NCI-H2196 treated with DMSO at 0.1 percent for 48 hours (cell line): ENCODE measurements around the gene ATP6V0E2.
A peak's percentile ranks its signal among the peaks of the same experiment; 100 is the strongest.

ENCODE experiments used
- DNase-seq: peaks from one replicate; lab custom pipeline; 2025; ENCODE audit not compliant: unreplicated experiment; lab: John Stamatoyannopoulos, UW

Gene ATP6V0E2

DNA sequence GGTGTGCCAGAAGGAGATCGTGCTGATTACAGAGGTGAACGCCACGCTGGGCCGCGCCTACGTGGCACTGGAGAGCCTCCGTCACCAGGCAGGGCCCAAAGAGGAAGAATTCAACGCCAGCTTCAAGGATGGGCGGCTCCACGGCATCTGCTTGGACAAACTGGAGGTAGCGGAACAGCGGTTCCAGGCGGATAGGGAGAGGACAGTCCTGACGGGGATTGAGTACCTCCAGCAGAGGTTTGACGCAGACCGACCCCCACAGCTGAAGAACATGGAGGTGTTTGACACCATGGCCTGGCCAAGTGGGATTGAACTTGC is 12.1 kb upstream of the ATP6V0E2 start:
- no peak for DNase-seq

DNA sequence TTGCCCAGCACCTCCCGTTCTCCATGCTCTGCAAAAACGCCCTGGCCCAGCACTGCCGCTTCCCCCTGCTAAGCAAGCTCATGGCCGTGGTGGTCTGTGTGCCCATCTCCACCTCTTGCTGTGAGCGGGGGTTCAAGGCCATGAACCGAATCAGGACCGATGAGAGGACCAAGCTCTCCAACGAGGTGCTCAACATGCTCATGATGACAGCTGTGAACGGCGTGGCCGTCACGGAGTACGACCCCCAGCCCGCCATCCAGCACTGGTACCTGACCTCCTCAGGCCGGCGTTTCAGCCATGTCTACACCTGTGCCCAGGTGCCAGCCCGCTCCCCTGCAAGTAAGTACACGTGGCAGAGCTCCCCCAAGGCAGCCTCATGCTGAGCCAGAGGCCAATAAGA is 11.6 kb upstream of the ATP6V0E2 start:
- DNase-seq: no peak

DNA sequence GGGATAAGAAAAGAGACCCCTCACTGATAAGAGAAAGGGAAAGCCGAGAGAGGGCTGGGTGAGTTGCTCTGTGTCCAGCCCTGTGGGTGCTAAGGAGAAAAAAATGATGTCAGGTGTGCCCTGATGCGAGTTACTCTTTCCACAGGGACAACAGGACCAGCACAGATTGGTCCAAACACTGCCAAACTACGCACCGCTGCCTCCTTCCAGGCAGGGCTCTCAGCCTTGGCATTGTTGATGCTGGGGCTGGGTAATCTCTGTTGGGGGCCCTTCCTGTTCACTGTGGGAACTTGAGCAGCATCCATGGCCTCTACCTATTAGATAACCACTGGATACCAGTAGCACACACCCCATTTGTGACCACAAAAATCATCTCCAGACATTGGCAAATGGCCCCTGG is 10.3 kb upstream of the ATP6V0E2 start:
- DNase-seq: no peak

DNA sequence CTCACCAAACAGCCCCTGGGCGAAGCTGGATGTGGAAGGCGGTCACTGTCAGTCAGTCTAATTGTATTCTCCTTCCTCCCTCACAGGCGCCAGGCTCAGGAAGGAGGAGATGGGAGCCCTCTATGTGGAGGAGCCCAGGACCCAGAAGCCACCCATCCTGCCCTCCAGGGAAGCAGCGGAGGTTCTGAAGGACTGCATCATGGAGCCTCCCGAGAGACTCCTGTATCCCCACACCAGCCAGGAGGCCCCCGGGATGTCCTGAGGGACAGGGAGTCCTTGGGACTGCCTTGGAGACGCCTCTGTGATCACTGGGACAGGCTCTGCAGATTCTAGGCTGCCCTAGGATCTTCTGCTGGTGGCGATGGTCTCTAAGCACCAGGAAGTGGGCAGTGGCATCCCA is 9.7 kb upstream of the ATP6V0E2 start:
- no peak for DNase-seq

DNA sequence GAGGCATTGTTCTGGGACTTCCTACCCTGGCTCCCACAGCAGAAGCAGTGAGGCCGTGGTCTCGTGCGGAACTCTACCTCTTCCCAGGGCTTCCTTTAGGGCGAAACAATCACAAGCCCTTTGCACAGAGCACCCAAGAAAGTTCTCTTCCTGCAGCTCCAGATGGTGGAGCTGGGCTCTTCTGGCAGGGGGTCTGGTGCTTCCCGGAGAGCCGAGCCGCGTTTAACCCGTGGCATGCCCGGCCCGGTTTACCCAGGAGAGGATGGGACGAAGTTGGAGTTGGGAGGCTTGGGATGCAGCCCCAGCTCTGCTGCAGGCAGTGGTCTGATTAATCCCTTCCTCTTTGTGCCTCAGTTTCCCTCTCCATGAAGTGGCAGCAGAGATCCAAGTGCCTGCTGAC is 9.0 kb upstream of the ATP6V0E2 start:
- no peak for DNase-seq

DNA sequence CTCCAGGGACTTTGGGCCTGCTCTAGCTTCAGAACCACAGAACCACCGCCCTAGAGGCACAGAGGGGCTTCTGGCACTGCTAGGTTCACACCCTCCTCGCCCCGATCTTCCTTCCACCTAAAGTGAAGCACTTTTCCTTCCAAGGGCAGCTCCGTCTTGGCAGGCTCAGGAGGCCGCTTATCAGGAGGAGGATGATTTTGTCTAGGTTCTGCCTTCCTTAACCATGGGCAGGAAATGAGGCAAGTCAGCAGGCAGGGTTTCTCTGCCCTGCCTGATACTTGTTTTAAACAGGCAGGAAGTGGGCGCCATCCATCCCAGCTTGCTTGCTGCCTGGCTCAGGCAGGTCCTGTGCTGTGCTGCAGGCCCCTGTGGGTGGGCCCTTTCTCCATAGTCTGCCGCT is 8.3 kb upstream of the ATP6V0E2 start:
- no peak for DNase-seq

DNA sequence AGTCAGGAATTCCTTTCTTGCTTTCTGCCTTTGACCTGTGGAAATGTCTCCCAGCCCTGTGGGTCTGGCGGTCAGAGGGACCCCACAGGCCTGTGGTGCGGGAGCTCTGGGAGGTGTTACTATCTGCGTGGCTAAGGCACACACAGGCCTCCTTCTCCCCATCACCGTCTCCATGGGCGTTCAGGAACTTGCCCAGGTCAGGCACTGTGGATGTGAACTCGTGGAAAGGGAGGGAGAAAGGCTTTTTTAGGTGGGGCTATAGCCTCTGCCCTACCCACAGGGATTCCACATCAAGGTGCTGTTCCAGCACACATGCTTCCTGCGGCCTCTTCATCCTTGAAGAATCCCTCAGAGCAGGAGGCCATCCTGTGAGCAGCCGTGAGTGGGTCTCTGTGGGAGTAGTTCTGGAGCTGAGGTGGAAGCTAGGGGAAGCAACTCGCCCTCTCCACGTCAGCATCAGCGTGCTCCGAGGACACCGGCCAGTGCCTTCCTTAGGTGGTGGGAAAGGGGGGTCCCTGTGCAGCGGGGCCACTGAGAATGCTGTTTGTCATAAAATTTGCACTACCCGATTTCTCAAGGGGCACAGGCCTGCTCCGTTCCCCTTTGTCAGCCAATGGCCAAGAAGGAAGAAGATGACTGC is 7.5 kb upstream of the ATP6V0E2 start:
- no peak for DNase-seq

DNA sequence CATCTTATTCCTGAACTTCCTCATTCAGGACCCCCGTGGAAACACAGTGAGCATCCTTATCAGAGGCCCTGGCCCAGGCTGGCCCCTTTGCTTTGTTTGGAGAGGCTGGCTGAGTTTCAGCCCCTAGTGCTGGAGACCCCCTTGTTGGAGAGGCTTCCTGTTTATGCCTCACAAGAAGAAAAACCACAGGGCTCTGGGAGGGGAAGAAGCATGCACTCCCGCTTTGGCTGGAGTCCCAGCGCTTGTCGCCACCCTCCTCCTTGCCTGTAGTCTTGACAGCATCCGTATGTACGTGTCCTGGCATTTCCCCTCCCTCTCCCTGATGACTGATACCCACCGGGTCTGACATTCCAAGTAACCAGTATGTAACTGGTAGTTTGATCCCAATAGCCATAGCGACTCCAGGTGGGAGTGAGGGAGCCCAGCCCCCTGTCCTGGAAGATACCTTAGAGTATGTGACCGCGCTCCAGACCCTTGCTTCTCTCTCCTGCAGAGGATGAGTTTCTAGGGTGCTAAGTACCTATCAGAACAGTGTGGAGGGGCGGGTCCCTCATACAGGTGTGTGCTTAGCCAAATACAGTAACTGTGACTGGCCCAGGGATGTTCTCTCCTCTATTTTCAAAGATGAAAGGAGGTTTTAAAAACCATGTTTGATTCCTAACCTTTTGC is 6.9 kb upstream of the ATP6V0E2 start:
- DNase-seq: no peak

DNA sequence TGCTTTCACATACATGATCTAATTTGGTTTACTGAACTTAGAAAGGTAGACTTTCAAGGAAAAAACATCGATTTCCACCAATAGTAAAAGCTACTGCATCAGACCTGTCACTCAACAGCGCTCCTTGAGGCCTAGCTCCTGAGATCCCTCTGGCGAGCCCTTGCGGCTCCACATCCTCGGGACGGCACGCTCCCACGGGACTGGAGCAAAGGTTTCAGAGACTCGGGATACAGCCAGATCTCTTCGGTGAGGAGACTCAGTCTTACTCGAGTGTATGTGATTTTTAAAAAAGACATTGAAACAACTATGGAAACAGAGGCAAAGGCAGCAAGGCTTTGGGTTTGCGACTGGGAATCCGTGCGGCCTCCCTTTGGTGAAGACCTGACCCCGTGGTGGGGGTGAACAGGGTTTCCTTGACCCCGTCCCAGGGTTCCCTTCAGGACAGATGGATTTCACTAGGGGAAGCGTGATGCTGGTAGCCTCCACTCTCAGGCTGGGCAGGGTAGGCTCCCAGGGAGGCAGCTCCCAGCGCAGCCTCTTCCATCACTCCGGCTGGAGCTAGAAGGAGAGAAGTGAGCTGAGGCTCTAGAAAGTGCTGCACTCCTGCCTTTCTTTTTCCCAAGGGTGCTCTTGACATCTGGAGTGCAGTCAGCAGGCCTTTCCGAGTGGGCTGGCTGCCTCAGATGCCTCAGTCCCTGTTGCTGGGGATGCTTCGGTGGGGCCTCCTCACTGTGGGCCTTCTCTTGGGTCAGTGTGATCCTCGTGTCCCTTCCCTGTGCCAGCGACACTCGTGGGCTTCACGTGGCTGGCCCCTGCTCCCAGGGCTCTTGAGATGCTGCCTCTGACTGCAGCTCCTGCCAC is 5.8 kb upstream of the ATP6V0E2 start:
- DNase-seq: no peak

DNA sequence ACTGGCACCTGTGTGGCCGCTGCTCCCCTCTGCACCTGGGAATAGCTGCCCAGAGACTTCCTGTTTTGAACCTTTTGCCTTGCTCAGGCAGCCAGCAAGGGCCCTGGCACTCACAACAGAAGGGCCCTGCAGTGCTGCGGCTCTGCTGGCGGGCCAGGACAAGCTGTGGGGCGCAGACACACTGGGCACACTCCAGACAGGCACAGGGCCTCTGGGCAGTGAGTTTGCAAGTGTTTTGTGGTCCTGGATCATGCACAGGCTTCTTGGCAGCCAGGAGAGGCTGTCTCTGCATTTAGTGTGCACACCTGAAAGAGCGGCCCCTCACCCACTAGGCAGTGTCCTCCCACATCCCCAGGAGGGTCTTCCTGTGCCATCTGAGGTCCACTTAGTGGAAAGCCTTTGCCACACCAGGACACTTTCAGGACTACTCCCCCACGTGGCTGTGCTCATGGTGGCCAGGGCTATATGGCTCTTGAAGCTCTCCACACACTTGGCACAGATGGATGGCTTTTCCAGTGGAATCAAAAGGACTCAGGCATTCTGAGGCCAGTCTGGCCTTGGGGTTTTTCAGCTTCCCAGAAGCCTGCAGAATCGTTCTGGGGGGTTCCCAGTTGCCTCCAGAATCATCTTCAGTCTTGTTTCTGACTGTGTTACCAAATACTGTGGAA is 5.0 kb upstream of the ATP6V0E2 start:
- DNase-seq: no peak

DNA sequence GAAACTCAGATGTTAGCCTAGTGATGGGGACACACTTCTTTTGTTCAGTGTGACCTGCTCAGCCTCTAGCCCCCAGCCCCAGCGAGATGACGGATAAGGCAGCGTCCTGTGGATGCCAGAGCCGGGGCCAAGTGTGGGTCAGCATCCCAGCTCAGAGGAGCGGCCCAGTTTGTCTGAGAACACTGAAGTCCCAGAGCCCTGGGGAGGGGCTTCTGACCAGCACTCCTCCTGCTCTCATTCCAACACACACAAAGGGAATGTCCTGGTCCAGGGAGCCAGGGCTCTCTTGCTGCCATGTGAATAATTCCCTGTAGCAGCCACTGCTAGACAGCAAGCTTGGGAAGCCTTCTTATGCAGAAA is 4.5 kb upstream of the ATP6V0E2 start:
- no peak for DNase-seq

DNA sequence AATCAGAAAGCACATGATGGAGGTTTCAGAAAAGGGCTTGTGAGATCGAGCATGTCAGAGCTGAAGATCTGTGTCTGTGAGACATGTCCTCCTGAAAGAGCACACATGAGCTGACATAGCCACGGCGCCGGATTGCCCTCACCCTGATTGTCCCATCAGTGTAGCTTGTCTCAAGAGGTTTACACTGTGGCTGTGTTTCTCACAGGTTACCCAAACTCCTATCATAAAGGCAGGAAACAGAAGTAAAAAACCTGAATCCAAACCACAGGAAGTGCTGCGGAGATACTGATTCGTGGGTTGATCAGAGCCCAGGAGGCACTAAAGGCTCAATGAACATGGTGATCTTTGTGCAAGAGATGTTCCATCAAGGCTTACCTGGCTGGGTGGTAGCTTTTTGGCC is 3.9 kb upstream of the ATP6V0E2 start:
- no peak for DNase-seq

DNA sequence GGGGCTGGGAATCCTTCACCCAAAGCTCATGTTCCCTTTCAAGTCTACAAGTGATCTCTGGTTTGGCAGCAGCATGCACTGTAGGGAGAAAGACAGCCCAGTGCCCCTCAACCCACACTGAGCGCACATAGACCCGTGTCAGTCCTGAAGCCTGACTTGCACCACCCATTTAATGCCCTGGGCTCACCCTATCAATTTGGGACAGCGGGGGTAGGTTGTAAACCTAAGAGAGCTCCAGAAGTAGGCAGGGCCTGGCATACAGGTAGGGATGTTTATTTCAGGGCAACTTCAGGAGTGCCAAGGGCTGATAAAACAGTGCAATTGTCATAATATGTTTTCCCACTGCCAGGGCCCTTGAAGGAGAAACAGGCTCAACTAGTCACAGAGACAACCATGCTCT is 3.5 kb upstream of the ATP6V0E2 start:
- DNase-seq: no peak

DNA sequence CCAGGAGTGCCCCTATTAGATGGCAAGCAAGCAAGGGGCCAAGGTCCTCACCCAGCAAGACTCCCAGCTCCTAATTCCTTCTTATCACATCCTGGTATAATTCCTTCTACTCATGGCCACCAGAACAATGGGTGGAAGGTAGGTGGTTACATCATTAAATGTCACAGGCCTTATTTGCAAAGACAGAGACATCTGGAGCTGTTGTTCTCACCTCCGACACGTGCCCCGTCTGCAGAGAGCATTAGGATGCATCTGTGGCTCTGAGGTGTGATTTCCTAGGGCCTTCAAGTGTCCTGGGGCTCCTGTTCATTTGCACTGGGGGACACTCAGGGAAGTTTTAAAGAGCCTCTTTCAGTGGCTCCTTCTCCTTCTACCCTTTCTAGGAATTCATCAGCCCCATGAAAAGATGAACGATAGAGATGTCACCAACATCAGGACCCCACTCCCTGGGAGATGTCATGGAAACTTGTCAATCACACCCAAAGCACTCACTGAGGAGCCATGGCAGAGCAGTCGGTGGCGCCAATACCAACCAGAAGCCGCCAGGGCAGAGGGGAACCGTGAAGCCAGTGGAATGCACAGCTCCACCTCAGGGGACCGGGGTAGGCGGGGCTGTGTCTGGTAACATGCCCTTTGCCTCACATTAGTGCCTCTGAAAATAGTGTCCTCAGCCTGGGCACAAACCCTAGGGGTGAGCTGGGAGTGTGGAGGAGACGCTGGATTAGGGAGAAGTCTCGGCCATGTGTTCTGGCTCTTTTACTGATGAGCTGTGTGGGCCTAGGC is 2.9 kb upstream of the ATP6V0E2 start:
- DNase-seq: no peak

DNA sequence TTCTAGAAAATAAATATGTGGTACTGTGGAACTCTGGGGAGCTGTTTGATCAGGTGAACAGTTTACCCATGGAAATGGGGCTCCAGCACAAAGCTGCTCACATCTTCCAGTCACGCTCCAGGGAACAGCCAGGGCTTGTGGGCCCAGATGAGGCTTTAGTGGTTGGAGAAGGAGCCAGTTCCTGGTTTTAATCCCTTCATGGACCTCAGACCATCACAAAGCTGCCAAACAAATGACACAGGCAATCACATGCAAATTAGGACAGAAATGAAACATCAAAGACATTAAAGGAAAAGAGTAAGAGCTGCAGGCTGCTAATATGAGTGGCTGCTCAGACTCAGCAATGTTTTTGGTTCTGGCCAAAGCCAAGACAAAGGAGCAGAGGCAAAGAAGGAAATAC is 2.2 kb upstream of the ATP6V0E2 start:
- no peak for DNase-seq

DNA sequence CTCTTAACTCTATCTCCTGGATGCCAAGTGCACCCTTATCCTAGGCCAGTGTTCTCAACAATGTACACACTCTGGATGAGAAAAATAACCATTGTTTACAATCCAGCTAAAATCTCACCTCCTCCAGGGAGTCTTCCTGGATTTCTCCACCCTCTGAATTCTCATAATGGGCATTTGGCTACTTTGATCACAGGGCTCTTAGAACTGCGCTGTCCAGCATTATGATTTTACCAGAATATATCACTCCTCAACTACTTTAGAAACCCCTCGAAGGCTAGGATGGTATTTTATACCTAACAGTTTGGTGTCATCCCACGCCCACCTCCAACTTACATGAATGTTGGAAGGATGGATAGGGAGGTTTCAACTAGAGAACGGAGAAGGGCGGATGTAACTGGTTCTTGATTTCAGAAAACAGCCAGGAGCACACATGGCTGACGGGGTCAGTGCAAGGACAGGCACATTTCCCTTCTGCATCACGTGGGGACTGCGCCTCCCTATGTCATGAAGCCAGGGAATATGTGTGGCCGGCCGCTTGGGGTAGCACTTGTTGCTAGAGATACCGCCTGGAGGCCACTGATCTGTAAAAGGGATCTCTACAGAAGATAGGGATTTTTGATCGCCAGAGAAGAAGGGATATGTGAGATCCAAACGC is 1.2 kb upstream of the ATP6V0E2 start:
- peak; percentile 59 for DNase-seq

DNA sequence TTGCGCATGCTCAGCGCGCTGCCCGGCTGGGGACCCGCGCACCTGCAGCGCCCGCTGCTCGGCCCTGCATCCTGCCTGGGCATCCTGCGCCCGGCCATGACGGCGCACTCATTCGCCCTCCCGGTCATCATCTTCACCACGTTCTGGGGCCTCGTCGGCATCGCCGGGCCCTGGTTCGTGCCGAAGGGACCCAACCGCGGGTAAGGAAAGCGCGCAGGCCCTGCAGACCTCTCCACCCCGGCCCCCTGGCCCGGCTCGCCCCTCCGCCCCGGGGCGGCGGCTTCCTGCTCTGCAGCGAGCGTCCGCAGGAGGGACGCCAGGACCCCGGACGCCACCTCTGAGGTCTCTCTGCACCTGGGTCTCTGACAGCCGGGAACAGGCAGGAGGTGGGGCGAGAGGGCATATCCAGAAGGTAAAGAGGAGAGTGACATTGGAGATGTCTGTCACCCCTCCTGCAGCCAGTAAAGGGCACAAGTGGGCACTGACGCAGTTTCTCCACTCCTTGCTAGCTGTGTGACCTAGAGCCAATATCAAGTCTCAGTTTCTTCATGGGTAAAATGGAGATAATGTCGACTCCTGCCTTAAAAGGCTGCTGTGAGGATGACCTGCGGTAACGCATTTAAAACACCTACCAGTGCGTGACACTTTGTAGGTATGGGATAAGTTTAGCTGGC is 338 bp downstream of the ATP6V0E2 start:
- no peak for DNase-seq

DNA sequence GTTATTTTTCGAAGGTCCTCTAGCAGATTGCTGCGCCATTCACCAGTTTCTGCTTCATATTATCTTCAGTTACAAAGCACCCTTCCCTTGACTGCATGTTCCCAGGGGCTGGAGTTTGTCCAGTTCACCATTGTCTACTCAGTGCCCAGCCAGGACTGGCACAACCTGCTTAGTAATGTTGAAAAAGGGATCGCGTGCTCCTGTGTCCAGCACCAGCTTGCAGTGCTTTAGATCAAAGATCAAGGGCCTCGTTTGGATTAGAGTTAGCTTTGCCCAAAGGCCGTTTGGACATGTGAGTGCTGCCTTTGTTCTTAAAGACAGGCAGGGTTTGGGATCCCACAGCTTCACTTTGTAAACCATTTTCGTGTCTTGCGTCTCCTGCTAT is 867 bp downstream of the ATP6V0E2 start:
- no peak for DNase-seq

DNA sequence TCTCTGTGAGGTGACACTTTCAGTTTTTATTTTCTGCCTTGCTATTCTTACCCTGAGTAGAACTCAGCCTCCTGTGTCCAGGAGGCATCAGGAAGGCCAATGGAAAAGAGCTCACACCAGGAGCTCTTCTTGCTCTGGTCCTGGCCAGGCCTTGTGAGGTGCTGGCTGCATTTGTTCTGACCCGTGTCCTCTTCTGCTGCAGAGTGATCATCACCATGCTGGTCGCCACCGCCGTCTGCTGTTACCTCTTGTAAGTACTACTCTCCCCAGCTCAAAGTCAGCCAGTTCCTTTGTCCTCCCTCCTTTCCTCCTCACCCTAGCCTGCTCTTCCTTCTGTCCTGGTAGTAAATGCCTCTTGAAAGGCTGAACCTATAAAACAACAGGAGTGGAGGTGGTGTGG is 1.6 kb downstream of the ATP6V0E2 start:
- DNase-seq: no peak

DNA sequence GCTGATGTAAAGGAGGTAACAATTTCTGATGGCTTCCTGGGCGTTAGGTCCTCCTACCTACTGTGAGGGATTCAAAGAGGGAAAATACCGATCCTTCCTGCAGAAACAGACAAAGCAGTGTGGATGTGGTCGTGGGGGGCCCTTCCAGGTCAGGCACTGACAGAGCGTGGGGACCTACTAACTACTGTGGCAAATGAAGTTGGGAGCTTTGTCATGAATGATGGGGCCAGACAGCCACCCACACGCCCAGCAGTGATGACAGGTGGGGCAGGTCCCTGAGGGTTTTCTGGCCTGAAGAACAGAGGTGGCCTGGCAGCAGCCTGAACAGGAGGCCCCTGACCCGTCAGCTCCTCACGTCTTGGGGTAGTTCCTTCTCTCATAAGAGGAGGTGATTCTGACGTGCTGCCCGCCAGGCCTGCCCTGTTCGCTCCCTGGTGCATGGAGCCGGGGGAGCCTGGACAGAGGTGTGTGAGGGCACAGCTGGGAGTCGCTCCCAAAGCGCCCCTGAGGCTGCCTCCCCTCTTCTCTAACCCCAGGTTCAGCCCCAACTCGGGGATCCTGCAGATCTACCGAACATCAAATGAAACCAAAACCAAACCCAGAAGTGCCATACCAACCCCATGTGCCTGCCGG is 4.2 kb downstream of the ATP6V0E2 start:
- DNase-seq: no peak
